ENCODE measurements around the gene C16orf46.

DNA sequence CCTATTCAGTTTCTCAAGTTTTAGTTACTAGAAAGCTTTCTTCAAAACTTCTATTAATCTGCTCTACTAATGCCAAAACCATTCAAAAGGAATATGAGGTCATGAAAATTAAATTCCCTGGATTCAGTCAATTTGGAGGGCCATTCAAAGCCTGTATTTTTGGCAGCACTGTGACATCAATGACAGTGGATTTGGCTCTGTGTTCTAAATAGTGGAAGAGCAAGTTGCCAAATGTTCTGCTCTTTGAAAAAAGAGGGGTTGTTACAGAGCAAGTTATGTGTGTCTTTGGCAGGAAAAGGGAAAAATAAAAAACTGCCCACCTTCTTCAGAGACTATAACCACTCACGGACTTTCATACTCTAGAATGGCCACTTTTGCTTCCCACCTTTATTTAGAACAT lies 3.2 kb upstream of the C16orf46 start:
- TF ChIP-seq, protein P1, sequence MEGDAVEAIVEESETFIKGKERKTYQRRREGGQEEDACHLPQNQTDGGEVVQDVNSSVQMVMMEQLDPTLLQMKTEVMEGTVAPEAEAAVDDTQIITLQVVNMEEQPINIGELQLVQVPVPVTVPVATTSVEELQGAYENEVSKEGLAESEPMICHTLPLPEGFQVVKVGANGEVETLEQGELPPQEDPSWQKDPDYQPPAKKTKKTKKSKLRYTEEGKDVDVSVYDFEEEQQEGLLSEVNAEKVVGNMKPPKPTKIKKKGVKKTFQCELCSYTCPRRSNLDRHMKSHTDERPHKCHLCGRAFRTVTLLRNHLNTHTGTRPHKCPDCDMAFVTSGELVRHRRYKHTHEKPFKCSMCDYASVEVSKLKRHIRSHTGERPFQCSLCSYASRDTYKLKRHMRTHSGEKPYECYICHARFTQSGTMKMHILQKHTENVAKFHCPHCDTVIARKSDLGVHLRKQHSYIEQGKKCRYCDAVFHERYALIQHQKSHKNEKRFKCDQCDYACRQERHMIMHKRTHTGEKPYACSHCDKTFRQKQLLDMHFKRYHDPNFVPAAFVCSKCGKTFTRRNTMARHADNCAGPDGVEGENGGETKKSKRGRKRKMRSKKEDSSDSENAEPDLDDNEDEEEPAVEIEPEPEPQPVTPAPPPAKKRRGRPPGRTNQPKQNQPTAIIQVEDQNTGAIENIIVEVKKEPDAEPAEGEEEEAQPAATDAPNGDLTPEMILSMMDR (IDR thresholded peaks at IDR 0.05) = no peak
- TF ChIP-seq POLR2A (IDR thresholded peaks at IDR 0.05) (no peak), EP300 (IDR thresholded peaks at IDR 0.05) (no peak)

Measured in tibial nerve (tissue), 4 donors.